Endodermal cell (in vitro differentiated cells): ENCODE measurements around the gene SLC39A10. TPM values are rescaled to one million over a fixed set of nuclear protein-coding genes. Genes with fewer than 3 reads are reported as not detected.

Source experiments
- DNase-seq: peaks from one replicate; pipeline ENCODE4 v3.0.0-alpha.2; 2017
- H3K27ac ChIP-seq: 2 replicates; pipeline ENCODE4 v1.5.1; 2013; ENCODE audit warnings: mild to moderate bottlenecking, low read depth, low read length, moderate library complexity
- H3K27me3 ChIP-seq: 2 replicates; pipeline ENCODE4 v1.6.1; 2013; ENCODE audit warnings: mild to moderate bottlenecking, low read length, moderate library complexity; ENCODE audit not compliant: insufficient read depth, control insufficient read depth, poor library complexity, severe bottlenecking
- H3K36me3 ChIP-seq: 2 replicates; pipeline ENCODE4 v1.7.0; 2013; ENCODE audit warnings: mild to moderate bottlenecking, low read length, moderate library complexity; ENCODE audit not compliant: control insufficient read depth, insufficient read depth
- H3K4me1 ChIP-seq: one replicate; pipeline ENCODE4 v1.7.0; 2013; ENCODE audit warnings: low read length; ENCODE audit not compliant: control insufficient read depth, insufficient read depth
- H3K4me3 ChIP-seq: 2 replicates; pipeline ENCODE4 v1.5.1; 2013; ENCODE audit warnings: mild to moderate bottlenecking, low read length, moderate library complexity
- H3K9ac ChIP-seq: 2 replicates; pipeline ENCODE4 v1.6.1; 2013; ENCODE audit warnings: mild to moderate bottlenecking, low read length, moderate library complexity; ENCODE audit not compliant: poor library complexity, severe bottlenecking; ENCODE audit errors: extremely low read depth
- H3K9me3 ChIP-seq: 2 replicates; pipeline ENCODE4 v1.6.1; 2013; ENCODE audit warnings: mild to moderate bottlenecking, low read length, moderate library complexity; ENCODE audit not compliant: control insufficient read depth
- H3K27ac Mint-ChIP-seq: 2 replicates; pipeline ENCODE4 v1.8.0; 2020; ENCODE audit warnings: mixed read lengths
- H3K27me3 Mint-ChIP-seq: 2 replicates; pipeline ENCODE4 v1.8.0; 2021; ENCODE audit warnings: mild to moderate bottlenecking, mixed read lengths; ENCODE audit not compliant: insufficient read depth
- H3K36me3 Mint-ChIP-seq: 2 replicates; pipeline ENCODE4 v1.8.0; 2020; ENCODE audit warnings: low read depth, mixed read lengths
- H3K4me1 Mint-ChIP-seq: 2 replicates; pipeline ENCODE4 v1.8.0; 2020; ENCODE audit warnings: mixed read lengths
- H3K4me3 Mint-ChIP-seq: 2 replicates; pipeline ENCODE4 v1.8.0; 2020; ENCODE audit warnings: mild to moderate bottlenecking, moderate library complexity, mixed read lengths
- H3K9me3 Mint-ChIP-seq: 2 replicates; pipeline ENCODE4 v1.8.0; 2020; ENCODE audit warnings: mild to moderate bottlenecking, mixed read lengths
- CTCF ChIP-seq: fragments of 200-600 bp; sonication (generic); conservative IDR thresholded peaks from 2 replicates; pipeline ENCODE4 v1.5.0; 2021; ENCODE audit warnings: antibody characterized with exemption, mild to moderate bottlenecking
- WGBS, 2 experiments: methylation state at CpG; one replicate each; pipeline versions ENCODE4 v1.1.5 to v1.1.7; 2013; ENCODE audit warnings: missing lambda C conversion rate in 2 of 2, mixed read lengths in 1 of 2; ENCODE audit not compliant: insufficient coverage in 1 of 2, insufficient read length in 1 of 2; 5-methylcytosine and 5-hydroxymethylcytosine counted together
- total RNA-seq, 2 donors: library from RNA; stranded (reverse); fragmentation: NEBNext Ultra II Directional in 1 of 2; extraction: Animal tissue kit (Norgen Biotek cat#: 25700) in 1 of 2; gene quantifications; 2 replicates in 1 of 2; 3 replicates in 1 of 2; pipeline ENCODE4 v1.2.1, GENCODE V29; 2021

Gene SLC39A10
- total RNA-seq, 2 donors from 2014 or later: 79.6 to 113 TPM

GRCh38 chr2:195737511-195738325 is 80.7 kb downstream of the SLC39A10 start:
- no peaks in the 10 kb centered on the region for H3K27me3 Mint-ChIP-seq
- no peak overlapping the region for H3K27ac ChIP-seq
- peaks cover 43% of the 10 kb centered on the region for H3K36me3 Mint-ChIP-seq
- TF ChIP-seq CTCF: no peak
- H3K4me3 ChIP-seq: no peak overlapping the region
- H3K36me3 ChIP-seq: peaks cover 23% of the 10 kb centered on the region
- H3K27me3 ChIP-seq: no peaks in the 10 kb centered on the region
- WGBS, 2 experiments: 94 to 100% methylated on average over 4 to 5 of the region's 5 CpGs
- H3K9me3 Mint-ChIP-seq: peaks cover 8% of the 10 kb centered on the region
- H3K9me3 ChIP-seq: peaks cover 8% of the 10 kb centered on the region
- H3K9ac ChIP-seq: no peak overlapping the region
- DNase-seq: no peak
- peak overlapping the region; percentile 28 for H3K27ac Mint-ChIP-seq
- H3K4me3 Mint-ChIP-seq: no peak overlapping the region
- H3K4me1 ChIP-seq: no peaks in the 10 kb centered on the region
- no peaks in the 10 kb centered on the region for H3K4me1 Mint-ChIP-seq

GRCh38 chr2:195741191-195741590 is 84.2 kb downstream of the SLC39A10 start:
- no peaks in the 10 kb centered on the region for H3K27me3 Mint-ChIP-seq
- H3K27me3 ChIP-seq: no peaks in the 10 kb centered on the region
- H3K4me1 ChIP-seq: no peaks in the 10 kb centered on the region
- no peak for DNase-seq
- H3K27ac Mint-ChIP-seq: no peak overlapping the region
- H3K4me3 Mint-ChIP-seq: no peak overlapping the region
- H3K36me3 ChIP-seq: peaks cover 13% of the 10 kb centered on the region
- peaks cover 20% of the 10 kb centered on the region for H3K9me3 ChIP-seq
- no peak overlapping the region for H3K4me3 ChIP-seq
- no peak overlapping the region for H3K9ac ChIP-seq
- TF ChIP-seq CTCF: no peak
- H3K9me3 Mint-ChIP-seq: peaks cover 41% of the 10 kb centered on the region
- H3K27ac ChIP-seq: no peak overlapping the region
- no peaks in the 10 kb centered on the region for H3K4me1 Mint-ChIP-seq
- 89 to 100% methylated on average over 1 of the region's 1 CpG for WGBS, 2 experiments
- H3K36me3 Mint-ChIP-seq: peaks cover 62% of the 10 kb centered on the region

GRCh38 chr2:195756218-195756942 is 99.4 kb downstream of the SLC39A10 start:
- no peak overlapping the region for H3K4me3 Mint-ChIP-seq
- Histone ChIP-seq H3K27me3 (no peaks in the 10 kb centered on the region), H3K36me3 (no peaks in the 10 kb centered on the region), H3K4me1 (no peaks in the 10 kb centered on the region), H3K27ac (no peak overlapping the region), H3K9ac (no peak overlapping the region), H3K4me3 (no peak overlapping the region), H3K9me3 (no peaks in the 10 kb centered on the region)
- H3K27me3 Mint-ChIP-seq: no peaks in the 10 kb centered on the region
- H3K9me3 Mint-ChIP-seq: no peaks in the 10 kb centered on the region
- no peaks in the 10 kb centered on the region for H3K36me3 Mint-ChIP-seq
- no peak for TF ChIP-seq CTCF
- DNase-seq: no peak
- peaks cover 13% of the 10 kb centered on the region for H3K4me1 Mint-ChIP-seq
- 81% methylated on average over 7 of the region's 7 CpGs; no CpG with 5 or more reads in 1 of the 2 experiments for WGBS, 2 experiments
- no peak overlapping the region for H3K27ac Mint-ChIP-seq
